GM21515 (cell line): ENCODE data around the gene VWDE.
"Not testable (repeated sequence)": the region's sequence is repeated elsewhere in the genome, so short reads cannot be mapped to it uniquely, and the experiment has no call there.

Experiments used
- ATAC-seq: cut with Tn5 transposase; IDR thresholded peaks from one replicate; pipeline ENCODE4 v1.9.1; 2021; ENCODE audit not compliant: unreplicated experiment

Gene VWDE

DNA sequence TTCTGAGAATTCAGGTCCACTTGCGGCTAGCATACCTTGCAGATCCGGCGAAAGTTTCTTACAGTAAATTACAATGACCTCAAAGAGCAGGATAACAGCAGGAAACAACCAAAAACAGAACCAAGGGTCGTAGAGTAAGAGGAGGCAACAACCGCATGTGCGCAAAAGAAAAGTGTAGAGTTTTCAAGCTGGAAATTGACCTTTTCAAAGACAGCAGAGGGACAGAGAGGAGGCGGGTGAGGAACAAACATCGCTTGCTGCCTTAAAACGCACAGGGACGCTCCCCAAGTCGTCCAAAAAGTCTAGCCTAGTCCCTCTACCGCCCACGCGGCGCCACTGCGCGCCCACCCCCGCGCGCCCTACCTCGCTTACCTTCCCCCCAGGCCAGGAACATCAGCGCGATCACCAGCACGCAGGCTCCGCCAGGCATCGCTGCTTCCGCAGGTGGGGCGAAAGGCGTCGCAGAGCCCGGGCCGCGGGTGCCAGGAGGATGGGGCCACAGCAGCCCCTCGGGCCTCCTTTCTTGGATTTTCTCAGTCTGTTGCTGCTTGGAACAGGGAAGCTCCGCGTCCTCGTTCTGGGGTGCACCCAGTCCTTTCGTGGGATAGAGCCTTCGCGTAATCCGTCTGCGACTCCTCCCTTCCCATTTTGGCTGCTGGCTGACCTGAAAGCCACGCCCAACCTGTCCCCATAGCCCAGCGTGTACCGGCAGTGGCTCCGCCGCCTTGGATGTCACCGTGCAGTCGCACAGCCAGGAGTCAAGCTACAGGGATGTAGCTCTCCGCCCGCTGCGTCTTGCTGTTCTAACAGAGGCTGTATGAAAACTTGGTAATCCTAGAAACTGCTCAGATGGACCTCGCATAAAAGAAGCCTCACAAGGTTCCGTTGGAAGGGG lies at the start of gene VWDE:
Gene VWDE, minus strand, starts transcription at position 579 of the 895 bp plus-strand sequence. Its CDS starts 149 bp downstream, at position 430.
- ATAC-seq = no peak

DNA sequence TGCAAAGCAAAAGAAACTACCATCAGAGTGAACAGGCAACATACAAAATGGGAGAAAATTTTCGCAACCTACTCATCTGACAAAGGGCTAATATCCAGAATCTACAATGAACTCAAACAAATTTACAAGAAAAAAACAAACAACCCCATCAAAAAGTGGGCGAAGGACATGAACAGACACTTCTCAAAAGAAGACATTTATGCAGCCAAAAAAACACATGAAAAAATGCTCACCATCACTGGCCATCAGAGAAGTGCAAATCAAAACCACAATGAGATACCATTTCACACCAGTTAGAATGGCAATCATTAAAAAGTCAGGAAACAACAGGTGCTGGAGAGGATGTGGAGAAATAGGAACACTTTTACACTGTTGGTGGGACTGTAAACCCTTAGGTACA lies 49.5 kb upstream of the VWDE start:
- ATAC-seq = not testable (repeated sequence)

DNA sequence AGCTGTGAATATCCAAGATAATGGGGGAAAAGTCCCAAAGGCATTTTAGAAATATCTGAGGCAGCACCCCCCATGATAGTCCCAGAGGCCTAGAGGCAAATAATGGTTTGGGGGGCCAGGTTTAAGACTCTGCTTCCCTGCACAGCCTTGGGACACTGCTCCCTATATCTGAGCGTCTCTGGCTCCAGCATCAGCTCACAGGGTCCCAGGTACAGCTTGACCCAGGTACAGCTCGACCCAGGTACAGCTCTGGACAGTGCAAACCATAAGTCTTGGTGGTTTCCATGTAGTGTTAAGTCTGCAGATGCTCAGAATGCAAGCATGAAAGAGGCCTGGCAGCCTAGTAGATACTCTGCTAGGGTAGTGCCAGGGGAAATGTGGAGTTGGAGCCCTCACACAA lies 47.0 kb upstream of the VWDE start:
- no peak for ATAC-seq

DNA sequence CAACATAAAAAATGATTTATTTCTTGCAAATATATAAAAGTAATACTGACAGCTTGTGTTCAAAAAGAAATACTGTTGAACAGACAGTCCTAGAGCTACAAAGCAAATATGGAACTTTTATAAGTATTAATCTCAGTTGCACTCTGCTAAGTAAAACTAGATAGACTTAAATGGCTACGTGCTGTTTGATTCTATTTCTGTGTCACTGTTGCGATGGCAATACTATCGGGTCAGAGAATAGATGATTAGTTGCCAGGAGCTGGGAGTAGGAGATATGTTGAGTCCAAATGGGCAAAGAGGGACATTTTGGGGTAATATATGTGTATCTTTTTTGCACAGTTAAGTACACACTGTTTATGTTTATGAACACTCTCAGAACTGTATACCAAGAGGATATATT lies 41.1 kb upstream of the VWDE start:
- ATAC-seq = no peak

DNA sequence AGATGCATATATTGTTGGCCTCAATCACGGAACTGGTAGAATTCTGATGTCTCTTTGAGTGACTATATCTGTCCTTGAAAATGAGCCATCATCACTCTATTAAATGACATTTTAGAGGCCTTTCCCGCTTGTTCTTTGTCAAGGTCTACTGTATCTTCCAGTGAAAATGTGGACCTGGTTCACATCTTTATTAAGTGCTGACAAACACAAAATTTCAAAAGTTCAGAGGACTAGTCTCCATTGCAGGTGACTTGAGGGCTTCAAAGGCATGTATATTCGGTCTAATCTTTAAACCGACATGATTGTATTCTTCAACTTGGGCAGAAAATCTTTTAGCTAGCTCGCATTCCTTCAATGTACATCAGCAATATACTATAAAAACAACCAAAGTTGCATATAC lies 36.6 kb upstream of the VWDE start:
- ATAC-seq = no peak

DNA sequence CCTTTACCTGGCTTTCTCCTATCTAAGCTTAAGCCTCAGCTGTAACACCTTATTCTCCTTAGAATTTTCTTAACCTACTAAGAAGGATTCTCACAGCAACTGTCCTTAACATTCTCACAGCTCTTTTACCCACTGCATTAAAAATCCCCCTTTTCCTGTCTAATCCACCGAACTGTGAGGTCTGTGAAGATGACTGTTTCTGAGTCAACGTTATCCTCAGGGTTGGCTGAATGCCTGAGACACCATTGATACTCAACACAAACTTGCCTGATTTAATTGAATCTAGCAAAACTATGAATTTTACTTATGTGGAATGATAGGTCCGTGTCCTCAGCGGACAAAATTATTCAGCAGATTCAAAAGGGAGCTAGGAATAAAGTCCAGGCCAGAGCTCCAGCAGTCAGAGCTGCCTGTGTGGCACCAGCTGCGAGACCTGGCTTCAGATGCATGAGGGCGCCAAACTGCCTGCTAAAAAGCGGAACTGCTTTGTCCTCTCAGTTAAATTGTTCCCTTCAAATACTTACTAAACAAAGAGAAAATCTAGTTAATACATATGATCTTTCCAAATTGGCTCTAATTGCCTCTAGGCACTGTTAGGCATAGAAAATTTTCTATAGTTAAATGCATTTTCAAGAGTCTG lies 33.4 kb upstream of the VWDE start:
- no peak for ATAC-seq

DNA sequence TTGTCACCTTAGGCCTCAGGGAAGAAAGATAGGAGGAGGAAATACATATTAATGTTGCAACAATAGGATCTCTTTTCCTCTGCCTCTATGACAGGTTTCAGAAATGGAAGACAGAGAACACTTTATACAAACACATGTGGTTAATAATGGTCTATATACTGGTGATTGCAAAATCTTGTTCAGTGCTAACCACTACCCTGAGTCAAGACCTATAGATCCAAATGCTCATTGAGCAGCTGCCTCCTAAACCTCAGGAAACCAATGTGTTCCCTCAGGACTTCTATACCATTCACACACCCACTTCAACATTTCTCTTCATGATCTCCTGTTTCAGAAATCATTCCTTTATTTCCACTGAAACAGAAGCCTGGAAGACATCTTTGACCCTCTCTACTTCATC lies 32.5 kb upstream of the VWDE start:
- no peak for ATAC-seq

DNA sequence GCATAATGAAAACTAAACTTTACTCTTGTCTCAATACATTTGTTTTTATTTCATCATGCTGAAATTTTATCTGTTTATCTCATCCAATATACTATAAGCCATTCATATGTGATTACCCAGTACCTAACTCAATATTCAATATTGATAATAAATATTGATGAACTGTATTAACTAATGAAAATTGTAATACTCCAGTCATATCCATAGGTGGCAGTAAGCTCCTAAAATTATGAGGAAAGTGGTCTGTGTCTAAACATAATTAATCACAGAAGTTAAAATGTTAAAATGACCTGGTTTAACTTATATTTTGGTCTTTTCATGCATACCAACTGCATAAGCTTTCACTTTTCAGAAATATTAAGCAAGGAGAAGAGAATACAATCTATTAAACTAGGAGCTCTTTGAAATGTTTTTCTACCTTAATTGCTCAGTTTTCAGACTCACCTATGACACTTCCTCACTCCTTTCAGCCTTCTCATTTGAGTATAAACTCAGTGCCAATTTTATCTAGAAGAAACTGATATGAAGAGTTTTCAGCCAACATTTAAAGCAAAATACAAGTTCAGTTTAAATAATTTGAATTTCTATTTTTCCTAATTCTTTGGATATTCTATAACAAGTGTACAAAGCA lies 30.5 kb upstream of the VWDE start:
- ATAC-seq = no peak

DNA sequence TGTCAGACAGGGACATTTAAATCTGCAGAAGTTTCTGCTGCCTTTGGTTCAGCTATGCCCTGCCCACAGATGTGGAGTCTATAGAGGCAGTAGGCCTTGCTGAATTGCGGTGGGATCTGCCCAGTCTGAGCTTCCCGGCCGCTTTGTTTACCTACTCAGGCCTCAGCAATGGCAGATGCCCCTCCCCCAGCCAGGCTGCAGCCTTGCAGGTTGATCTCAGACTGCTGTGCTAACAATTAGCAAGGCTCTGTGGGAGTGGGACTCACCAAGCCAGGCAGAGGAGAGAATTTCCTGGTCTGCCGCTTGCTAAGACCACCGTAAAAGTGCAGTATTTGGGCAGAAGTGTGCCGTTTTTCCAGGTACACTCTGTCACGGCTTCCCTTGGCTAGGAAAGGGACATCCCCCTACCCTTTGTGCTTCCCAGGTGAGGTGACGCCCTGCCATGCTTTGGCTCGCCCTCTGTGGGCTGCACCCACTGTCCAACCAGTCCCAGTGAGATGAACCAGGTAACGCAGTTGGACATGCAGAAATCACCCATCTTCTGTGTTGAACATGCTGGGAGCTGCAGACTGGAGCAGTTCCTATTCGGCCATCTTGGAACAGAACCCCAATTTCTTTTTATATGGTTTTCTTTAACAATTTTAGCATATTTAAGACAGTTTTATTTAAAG lies 28.4 kb upstream of the VWDE start:
- ATAC-seq = no peak

DNA sequence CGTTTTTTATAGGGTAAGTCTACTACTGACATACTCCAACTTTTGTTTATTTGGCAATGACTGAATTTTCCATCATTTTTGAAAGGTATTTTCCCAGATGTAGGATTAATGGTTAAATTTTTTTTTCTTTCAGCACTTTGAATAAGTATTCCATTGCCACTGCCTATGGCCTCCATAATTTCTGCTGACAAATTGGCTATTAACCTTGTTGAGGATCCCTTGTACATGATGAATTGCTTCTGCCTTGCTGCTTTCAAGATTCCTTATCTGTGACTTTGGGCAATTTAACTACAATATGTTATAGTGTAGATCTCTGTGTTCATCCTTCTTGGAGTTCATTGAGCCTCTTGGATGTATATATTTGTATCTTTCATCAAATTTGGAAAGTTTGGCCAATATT lies 21.6 kb upstream of the VWDE start:
- no peak for ATAC-seq

DNA sequence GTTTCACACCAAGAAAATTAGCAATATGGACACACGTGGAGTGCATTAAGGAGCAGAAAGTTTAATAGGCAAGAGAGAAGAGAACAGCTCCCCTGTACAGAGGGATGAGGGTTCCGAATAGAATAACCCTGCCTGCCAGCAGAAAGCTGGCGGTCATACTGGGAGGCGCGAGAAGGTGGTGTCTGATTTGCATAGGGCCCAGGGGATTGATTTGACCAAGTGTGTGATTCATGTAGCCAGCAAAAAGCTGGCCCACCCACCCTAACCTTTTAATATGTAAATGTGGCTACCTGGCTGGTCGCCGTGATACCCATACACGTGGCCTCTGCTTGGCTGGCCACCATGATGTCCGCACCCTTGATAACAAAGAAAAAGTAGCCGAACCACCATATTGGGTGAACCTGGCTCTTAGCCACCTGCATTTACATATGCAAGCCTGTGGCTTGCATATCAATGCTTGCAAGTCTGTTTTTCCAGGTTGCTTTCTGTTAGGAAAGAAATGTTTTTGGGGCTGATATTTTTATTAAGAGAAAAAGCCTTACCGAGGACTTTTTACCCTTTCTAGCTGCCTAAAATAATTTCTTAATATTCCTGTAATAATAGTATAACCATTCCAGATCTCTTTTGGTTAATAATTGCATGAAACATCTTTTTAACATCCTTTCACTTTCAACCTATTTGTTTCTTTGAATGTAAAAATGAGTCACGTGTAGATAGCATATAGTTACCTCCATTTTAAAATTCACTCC lies 20.5 kb upstream of the VWDE start:
- no peak for ATAC-seq

DNA sequence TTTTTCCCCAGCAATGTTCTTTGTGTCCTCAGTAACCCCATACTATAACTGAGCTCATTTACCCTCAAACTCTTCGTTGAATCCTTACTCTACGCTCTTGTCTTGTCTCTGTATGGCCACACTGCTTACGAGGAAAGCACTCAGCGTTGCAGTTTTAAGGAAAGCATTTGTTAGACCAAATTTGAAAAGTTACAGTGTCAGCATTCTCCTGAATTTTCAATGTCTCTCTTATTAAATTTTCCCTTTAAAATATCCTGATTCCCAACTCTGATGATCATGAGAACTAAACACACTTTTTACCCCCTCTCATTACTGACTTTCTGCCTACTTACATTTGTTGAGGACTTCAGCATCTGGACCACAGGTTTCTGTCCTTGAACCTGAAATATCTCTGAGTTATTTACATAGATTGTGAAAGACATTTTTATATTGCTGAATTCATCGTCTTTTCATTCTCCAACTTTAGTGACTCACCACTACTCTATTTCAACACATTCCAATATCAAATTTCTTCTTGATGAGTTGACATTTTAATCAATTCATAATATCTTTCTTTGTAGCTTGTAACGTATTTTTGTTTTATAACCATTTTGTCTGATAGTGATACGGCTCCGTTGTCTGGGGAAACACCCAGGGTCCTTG lies 19.8 kb upstream of the VWDE start:
- ATAC-seq = no peak

DNA sequence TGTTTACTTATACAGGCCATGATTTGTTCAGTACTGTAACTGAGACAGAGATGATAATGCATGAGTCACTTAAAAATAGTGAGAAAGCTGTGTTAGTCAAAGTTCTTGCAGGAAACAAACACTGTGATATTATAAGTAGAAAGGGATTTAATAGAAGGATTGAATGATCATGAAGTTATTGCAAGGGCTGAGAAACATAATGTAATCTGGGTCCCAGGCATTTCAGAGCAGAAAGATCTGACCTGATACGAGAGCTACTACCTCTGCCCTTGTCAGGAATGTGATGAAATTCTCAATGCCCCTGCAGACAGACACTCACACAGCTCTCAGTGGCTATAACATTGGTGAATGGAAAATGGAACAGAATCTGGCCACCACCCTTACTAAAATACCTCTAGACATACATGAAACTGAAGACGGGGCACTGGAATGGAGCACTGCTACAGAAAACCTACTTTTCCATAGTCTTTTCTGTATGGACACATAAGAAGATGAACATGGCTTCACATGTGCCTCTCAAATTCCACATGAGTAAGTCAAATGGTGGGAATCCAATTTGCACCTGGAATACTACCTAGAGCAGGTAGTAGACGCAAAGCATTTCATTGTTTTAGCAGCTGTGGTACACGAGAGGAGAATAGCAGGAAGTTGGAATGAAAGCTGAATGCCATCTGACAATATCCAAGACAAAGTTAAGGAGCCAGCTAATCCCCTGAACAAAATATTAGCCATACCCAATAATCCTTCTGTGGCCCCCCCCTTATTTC lies 19.1 kb upstream of the VWDE start:
- no peak for ATAC-seq

DNA sequence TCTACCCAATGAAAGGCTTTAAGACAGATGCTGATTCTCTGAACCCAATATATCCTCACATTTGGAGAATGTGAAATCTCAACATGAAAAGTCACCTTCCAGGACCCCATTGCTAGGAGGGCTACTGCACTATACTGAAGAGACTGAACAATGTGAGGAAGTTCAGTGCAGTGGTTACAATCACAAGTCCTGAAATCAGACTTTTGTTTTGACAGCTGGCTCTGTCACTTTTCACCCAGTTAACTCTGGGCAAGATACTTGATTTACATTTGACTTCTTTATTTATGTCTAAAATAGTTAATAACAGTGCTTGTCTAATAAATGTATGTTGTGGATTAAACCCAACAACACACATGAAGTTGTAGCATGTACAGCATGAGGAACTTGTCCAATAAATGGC lies 14.8 kb upstream of the VWDE start:
- no peak for ATAC-seq

DNA sequence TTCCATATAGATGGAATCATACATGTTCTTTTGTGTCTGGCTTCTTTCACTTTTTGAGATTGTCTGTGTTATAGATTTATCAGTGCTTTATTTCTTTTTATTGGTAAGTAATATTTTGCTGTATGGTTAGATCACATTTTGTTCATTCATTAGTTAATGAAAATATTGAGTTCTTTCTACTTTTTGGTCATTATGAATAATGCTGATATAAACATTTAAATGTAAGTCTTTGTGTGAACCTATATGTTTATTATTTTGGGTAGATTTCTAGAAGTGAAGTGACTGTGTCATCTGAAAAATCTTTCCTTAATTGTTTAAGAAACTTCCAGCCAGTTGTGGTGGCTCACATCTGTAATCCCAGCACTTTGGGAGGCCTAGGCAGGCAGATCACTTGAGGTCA lies 11.4 kb upstream of the VWDE start:
- no peak for ATAC-seq

DNA sequence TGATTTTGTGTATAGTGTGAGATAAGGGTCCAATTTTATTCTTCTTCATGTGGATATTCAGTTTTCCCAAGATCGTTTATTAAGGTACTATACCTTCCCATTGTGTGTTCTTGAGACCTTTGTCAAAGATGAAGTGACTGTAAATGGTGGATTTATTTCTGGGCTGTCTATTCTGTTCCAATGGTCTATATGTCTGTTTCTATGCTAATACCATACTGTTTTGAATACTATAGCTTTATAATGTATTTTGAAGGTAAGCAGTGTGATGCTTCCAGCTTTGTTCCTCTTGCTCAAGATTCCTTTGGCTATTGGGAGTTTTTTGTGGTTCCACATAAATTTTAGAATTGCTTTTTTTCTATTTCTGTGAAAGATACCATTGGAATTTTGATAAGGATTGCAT lies 8.7 kb upstream of the VWDE start:
- no peak for ATAC-seq

DNA sequence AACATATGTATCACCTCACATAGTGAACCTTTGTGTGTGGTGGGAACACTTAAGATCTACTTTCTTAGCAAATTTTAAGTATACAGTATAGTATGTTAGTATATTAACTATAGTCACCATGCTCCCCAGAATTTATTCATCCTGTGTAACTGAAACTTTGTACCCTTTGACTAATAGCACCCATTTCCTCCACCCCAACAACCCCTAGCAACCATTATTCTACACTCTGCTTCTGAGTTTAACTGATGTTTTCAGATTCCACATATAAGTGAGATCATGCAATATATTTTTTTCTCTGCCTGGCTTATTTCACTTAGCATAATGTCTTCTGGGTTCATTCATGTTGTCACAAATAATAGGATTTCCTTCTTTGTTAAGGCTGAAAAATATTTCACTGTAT lies 6.9 kb upstream of the VWDE start:
- ATAC-seq = no peak

DNA sequence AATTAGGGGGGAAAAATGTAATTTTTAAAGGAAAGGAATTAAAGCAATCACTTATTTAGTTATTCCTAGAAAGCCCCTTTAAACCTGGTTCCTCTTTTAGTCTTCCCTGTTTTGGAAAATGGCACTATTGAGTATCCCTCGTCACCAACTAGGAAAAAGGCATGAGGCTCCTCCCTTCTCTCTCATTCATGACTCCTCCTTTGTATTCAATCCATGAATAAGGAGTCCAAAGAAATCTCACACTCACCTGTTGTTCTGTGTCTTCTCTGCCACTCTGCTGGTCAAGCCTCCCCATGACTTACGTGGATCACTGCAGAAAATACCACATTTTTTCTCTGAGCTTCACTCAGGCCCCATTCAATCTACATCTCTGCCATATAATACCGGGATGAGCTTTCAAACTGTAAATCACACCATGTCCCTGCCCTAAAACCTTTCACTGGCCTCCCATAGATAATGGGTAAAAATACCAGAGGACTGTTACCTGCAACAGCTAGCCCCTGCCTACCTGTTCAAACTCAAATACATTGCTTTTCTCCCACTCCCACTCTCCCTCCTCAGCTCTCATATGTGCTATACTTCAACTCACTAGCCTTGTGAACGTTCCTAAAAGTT lies 5.5 kb upstream of the VWDE start:
- ATAC-seq = no peak

DNA sequence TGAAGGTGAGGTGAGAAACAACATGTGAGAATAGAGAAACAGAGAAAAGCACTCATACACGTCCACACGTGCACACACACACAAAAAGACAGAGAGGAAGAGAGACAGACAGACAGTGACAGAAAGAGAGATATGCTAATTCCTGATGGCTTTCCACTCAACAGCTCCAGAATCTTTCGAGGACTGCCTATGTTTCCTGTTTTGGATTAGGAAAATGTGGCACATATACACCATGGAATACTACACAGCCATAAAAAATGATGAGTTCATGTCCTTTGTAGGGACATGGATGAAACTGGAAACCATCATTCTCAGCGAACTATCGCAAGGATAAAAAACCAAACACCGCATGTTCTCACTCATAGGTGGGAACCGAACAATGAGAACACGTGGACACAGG lies 4.0 kb upstream of the VWDE start:
- ATAC-seq = not testable (repeated sequence)
